Panc1 (cell line): Measurements from ENCODE around the gene MRPL21.

Experiments
- SIN3A ChIP-seq: IDR thresholded peaks from 2 replicates; pipeline ENCODE4 v1.6.1; 2012; ENCODE audit warnings: low read depth, mild to moderate bottlenecking, low read length, moderate library complexity, borderline replicate concordance; ENCODE audit not compliant: insufficient read depth
- TCF7L2 ChIP-seq: IDR thresholded peaks from 2 replicates; pipeline ENCODE4 v1.6.1; 2011; ENCODE audit warnings: mild to moderate bottlenecking, low read depth, low read length, inconsistent platforms
- TF ChIP-seq, protein P1 (sequence below): fragments of 450-650 bp; IDR thresholded peaks from 2 replicates; pipeline ENCODE4 v1.5.1; 2017; ENCODE audit warnings: mild to moderate bottlenecking
- TF ChIP-seq, protein P2 (sequence below), 2 experiments: IDR thresholded peaks; 2 replicates each; pipeline ENCODE4 v1.6.1; 2011 to 2012; ENCODE audit warnings: low read depth in 2 of 2, control low read depth in 1 of 2, low read length in 1 of 2, mild to moderate bottlenecking in 1 of 2, moderate library complexity in 1 of 2; ENCODE audit not compliant: insufficient read depth in 1 of 2

DNA sequence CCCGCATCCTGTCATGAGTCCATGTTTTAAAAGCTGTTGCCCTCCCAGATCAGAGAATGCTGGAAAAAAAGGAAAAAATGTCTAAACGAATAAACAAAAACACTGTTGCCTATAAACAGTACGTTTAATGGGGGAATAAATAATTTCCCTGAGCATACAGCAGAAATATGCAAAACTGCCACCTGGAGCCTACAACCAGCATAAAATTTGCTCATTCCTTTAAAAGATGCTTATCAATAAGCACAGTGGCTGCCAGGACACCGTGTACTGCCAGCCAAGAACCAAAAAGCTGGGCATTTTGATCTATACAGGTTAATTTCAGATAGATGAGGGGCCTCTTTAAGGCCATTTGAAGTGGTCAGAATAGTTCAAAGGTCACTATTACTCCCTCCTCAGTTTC lies 56.2 kb downstream of the MRPL21 start:
- TF ChIP-seq, protein P1, sequence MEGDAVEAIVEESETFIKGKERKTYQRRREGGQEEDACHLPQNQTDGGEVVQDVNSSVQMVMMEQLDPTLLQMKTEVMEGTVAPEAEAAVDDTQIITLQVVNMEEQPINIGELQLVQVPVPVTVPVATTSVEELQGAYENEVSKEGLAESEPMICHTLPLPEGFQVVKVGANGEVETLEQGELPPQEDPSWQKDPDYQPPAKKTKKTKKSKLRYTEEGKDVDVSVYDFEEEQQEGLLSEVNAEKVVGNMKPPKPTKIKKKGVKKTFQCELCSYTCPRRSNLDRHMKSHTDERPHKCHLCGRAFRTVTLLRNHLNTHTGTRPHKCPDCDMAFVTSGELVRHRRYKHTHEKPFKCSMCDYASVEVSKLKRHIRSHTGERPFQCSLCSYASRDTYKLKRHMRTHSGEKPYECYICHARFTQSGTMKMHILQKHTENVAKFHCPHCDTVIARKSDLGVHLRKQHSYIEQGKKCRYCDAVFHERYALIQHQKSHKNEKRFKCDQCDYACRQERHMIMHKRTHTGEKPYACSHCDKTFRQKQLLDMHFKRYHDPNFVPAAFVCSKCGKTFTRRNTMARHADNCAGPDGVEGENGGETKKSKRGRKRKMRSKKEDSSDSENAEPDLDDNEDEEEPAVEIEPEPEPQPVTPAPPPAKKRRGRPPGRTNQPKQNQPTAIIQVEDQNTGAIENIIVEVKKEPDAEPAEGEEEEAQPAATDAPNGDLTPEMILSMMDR = no peak
- TF ChIP-seq, protein P2, sequence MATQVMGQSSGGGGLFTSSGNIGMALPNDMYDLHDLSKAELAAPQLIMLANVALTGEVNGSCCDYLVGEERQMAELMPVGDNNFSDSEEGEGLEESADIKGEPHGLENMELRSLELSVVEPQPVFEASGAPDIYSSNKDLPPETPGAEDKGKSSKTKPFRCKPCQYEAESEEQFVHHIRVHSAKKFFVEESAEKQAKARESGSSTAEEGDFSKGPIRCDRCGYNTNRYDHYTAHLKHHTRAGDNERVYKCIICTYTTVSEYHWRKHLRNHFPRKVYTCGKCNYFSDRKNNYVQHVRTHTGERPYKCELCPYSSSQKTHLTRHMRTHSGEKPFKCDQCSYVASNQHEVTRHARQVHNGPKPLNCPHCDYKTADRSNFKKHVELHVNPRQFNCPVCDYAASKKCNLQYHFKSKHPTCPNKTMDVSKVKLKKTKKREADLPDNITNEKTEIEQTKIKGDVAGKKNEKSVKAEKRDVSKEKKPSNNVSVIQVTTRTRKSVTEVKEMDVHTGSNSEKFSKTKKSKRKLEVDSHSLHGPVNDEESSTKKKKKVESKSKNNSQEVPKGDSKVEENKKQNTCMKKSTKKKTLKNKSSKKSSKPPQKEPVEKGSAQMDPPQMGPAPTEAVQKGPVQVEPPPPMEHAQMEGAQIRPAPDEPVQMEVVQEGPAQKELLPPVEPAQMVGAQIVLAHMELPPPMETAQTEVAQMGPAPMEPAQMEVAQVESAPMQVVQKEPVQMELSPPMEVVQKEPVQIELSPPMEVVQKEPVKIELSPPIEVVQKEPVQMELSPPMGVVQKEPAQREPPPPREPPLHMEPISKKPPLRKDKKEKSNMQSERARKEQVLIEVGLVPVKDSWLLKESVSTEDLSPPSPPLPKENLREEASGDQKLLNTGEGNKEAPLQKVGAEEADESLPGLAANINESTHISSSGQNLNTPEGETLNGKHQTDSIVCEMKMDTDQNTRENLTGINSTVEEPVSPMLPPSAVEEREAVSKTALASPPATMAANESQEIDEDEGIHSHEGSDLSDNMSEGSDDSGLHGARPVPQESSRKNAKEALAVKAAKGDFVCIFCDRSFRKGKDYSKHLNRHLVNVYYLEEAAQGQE (IDR thresholded peaks at IDR 0.05; ENCODE audit: insufficient read depth in 1 of 2, low read depth in 2 of 2, low read length in 1 of 2) = no peak
- no peak for TF ChIP-seq SIN3A
- no peak for TF ChIP-seq TCF7L2
